GM12873 (cell line): ENCODE data around the gene CTDP1.

Experiments
- CTCF ChIP-seq: IDR thresholded peaks from 2 replicates; pipeline ENCODE4 v1.5.1; 2012; ENCODE audit warnings: low read depth, mild to moderate bottlenecking, moderate library complexity, low read length, control low read depth; ENCODE audit not compliant: insufficient read depth; ENCODE audit errors: missing control alignments

CTDP1 gene

GRCh38 chr18:79640875-79641274 is 38.7 kb upstream of the CTDP1 start:
- no peak for TF ChIP-seq CTCF

GRCh38 chr18:79641722-79642497 is 37.7 kb upstream of the CTDP1 start:
- TF ChIP-seq CTCF = no peak

GRCh38 chr18:79642626-79643025 is 37.0 kb upstream of the CTDP1 start:
- no peak for TF ChIP-seq CTCF

GRCh38 chr18:79643054-79643984 is 36.3 kb upstream of the CTDP1 start:
- TF ChIP-seq CTCF = no peak

- TF ChIP-seq CTCF = peak; percentile 95
These were observed 35.5 kb upstream of the CTDP1 start for GRCh38 chr18:79644006-79644665.

GRCh38 chr18:79644666-79645057 is 34.9 kb upstream of the CTDP1 start:
- no peak for TF ChIP-seq CTCF
